Measurements from ENCODE around the gene NHLRC1.

GRCh38 chr6:18118330-18118729, 4.1 kb downstream of the NHLRC1 start:
- TF ChIP-seq CREB1 (CRISPR knock-in tag; IDR thresholded peaks at IDR 0.05) (no peak), MAX (CRISPR knock-in tag; IDR thresholded peaks at IDR 0.05) (no peak), FOXJ3 (CRISPR knock-in tag; IDR thresholded peaks at IDR 0.05; ENCODE audit: borderline replicate concordance) (no peak), STAT6 (CRISPR knock-in tag; conservative IDR thresholded peaks at IDR 0.05; ENCODE audit: low read depth) (no peak), JAZF1 (CRISPR knock-in tag; IDR thresholded peaks at IDR 0.05) (no peak), ATF2 (CRISPR knock-in tag; IDR thresholded peaks at IDR 0.05; ENCODE audit: borderline replicate concordance, low read depth) (no peak), ATF3 (CRISPR knock-in tag; conservative IDR thresholded peaks at IDR 0.05) (no peak), SMAD3 (CRISPR knock-in tag; IDR thresholded peaks at IDR 0.05; ENCODE audit: borderline replicate concordance) (no peak)
- TF ChIP-seq, protein P1, sequence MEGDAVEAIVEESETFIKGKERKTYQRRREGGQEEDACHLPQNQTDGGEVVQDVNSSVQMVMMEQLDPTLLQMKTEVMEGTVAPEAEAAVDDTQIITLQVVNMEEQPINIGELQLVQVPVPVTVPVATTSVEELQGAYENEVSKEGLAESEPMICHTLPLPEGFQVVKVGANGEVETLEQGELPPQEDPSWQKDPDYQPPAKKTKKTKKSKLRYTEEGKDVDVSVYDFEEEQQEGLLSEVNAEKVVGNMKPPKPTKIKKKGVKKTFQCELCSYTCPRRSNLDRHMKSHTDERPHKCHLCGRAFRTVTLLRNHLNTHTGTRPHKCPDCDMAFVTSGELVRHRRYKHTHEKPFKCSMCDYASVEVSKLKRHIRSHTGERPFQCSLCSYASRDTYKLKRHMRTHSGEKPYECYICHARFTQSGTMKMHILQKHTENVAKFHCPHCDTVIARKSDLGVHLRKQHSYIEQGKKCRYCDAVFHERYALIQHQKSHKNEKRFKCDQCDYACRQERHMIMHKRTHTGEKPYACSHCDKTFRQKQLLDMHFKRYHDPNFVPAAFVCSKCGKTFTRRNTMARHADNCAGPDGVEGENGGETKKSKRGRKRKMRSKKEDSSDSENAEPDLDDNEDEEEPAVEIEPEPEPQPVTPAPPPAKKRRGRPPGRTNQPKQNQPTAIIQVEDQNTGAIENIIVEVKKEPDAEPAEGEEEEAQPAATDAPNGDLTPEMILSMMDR (IDR thresholded peaks at IDR 0.05), result no peak
- TF ChIP-seq, protein P2, sequence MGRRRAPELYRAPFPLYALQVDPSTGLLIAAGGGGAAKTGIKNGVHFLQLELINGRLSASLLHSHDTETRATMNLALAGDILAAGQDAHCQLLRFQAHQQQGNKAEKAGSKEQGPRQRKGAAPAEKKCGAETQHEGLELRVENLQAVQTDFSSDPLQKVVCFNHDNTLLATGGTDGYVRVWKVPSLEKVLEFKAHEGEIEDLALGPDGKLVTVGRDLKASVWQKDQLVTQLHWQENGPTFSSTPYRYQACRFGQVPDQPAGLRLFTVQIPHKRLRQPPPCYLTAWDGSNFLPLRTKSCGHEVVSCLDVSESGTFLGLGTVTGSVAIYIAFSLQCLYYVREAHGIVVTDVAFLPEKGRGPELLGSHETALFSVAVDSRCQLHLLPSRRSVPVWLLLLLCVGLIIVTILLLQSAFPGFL (CRISPR knock-in tag; IDR thresholded peaks at IDR 0.05; ENCODE audit: borderline replicate concordance), result no peak

Measured in WTC11 (cell line).